ENCODE measurements around the gene C19orf81.

Gene C19orf81

DNA sequence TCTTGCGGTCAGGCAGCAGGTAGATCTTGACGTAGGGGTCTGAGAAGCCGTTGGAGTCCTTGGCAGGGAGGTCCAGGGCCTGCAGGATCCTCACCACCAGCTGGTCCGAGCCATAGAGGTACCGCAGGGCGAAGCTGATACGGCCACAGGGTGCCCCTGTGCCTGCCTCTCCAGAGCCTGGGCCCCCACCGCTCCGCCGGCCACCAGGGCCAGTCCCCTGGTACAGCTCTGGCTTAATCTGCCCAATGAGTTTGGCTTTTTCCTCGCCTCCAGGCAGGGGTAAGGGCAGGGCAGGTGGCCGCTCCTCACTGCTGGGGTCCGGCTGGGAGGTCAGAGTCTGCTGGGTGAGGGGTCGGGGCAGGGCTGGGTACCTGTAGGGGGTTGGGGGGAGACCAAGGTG, 19.4 kb upstream of the C19orf81 start:
- no peak for DNase-seq

- no peak for DNase-seq
Measured at GRCh38 chr19:50632151-50632835, 17.0 kb upstream of the C19orf81 start.

DNA sequence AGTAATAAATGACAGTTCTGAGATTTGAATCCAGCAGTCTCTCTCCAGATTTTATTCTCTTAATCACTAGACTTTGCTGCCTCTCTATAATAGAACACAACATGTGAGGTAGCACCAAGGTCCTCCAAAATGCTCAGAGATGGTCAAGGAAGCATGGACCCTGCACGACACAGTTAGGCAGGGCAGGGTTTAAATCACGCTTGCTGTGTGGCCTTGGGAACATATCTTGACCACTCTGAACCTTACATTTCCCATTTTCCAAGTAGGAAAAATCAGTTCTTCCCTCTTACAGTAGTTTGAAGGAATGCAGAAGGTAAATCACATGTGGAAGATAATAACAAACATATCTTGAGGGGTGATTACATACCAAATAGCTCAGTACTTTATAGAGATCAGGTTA, 15.9 kb upstream of the C19orf81 start:
- DNase-seq: no peak

GRCh38 chr19:50633973-50634372, 15.3 kb upstream of the C19orf81 start:
- no peak for DNase-seq

- no peak for DNase-seq
Measured at GRCh38 chr19:50636317-50637085, 12.7 kb upstream of the C19orf81 start.

- no peak for DNase-seq
Measured at GRCh38 chr19:50638600-50638999, 10.6 kb upstream of the C19orf81 start.

GRCh38 chr19:50639121-50640112, 9.8 kb upstream of the C19orf81 start, which contains the start of gene SYT3:
Gene SYT3 (minus strand): TSS chr19:50639881. CDS start chr19:50637411, 2,470 bp downstream.
- peak; percentile 40 for DNase-seq

DNA sequence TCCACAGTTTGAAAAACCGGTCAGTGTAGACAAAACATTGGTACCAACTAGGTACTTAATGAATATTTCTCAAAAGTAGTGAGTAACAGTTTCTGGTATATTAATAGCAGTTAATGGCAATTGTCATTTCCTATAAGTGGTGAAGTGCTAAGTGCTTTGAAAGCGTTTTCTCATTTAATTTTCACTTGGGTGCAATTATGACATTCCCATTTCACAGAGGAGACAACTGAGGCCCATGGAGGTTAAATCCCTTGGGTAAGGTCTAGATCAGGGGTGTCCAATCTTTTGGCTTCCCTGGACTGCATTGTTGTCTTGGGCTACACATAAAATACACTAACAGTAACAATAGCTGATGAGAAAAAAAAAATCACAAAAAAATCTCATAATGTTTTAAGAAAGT, 8.9 kb upstream of the C19orf81 start:
- no peak for DNase-seq

DNA sequence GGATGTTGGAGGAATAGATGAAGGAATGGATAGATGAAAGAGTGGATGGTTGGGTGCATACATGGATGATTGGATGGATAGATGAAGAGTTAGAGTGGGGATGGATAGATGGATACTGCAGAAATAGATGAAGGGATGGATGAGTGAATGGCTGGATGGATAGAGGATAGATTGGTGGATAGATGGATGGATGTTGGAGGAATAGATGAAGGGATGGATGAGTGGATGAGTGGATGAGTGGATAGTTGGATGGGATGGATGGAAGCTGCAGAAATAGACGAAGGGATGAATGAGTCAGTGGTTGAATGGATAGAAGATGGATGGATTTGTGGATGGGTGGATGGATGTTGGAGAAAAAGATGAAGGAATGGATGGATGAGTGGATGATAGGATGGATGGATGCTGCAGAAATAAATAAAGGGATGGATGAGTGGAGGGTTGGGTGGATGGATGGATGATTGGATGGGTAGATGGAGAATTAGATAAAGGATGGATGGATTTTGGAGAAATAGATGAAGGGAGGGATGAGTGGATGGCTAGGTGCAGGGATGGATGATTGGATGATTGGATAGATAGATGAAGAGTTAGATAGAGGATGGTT, 4.8 kb upstream of the C19orf81 start:
- no peak for DNase-seq

DNA sequence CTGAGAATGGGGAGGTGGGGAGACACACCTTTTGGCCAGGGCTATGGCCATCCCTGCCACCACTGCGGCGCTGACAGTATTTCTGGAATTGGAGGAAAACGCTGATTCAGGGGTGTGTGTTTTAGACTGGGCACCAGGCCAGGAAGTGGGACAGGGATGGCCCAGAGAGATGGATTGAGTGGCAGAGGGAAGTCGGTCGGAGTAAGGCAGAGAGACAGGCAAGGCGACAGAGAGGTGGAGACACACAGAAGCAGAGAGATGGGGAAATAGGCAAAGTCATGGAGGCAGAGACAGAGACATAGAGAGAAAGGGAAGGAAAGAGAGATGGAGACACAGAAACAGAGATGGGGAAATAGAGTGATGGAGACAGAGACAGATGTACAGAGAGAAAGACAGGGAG, 4.1 kb upstream of the C19orf81 start:
- DNase-seq: no peak

DNA sequence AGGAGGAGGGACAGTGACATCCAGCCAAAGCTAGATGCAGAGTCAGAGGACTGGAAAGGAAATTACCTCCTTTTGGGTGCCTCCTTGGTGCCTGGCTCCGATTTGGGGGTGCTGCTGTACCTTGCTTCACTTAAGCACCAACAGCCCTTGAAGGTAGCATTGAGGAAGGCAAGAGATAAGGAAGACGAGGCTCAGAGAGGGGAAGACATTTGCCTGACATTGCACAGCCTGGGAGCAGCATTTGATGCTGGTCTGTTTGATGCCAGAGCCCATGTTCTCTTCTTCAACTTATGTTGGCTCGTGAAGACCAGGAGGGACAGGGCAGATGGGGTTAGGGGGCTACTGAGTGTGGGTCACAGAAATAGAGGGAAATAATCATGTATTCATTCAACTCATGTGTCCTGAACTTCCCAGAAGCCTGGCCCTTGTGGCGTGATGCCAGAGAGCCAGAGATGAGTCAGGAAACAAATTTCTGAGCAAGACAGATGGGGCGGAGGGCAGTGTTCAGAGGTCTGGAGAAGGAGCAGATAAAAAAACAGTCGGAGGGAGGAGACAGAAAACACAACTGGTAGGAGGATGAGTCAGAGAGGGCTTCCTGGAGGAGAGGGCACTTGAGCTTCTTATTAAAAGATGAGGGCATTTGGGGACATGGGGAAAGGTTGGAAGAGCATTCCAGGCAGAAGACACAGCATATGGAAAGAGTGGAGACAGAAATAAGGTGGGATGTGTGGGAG, 3.0 kb upstream of the C19orf81 start:
- DNase-seq: no peak

DNA sequence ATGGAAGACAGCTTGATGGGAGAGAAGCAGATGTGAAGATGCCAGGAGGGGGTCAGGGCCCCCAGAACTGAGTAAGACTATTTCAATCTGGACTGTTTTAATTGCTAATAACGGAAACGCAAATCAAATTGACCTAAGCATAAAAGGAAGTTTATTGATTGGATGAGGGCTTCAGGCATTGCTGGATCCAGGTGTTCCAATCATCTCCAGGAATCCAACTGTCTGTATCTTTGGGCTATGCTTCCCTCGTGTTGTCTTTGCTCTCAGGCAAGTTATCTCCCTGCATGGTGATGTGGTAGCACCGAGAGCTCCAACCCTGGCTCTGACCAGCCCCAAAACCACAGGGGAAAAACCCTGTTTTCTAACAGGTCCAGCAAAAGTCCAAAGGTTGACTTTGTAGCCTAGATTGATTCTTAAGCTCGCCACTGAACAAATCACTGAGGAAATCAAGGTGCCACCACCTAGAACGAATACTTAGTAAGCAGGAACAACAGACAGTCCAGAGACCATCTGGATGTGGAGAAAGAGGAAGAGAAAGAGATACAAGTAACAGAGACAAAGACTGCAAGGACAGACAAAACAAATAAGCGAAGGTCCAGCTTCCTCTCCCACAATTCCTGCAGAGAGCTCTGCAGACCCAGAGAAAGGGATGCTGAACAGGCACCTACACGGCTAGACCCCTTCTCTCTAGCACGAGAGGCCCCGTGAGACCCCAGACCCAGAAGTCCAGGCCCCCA, 1.2 kb upstream of the C19orf81 start:
- no peak for DNase-seq

DNA sequence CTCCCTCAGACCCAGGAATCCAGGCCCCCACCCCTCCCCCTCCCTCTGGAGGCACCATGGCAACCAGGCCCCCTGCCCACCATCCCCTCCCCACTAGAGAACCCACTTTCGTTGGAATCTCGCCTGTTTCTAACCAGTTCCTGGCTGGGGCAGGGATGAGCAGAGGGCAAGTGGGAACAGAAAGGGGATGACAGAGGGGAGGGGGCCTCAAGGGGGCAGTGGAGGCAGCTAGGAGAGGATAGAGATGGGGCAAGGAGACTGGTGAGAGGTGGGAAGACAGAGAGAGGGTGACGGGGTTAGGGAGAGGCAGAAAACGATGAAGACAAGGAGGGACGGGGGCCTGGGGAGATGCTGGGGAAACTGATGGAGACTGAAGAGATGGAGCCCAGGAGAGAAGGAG, 586 bp upstream of the C19orf81 start:
- DNase-seq: no peak

DNA sequence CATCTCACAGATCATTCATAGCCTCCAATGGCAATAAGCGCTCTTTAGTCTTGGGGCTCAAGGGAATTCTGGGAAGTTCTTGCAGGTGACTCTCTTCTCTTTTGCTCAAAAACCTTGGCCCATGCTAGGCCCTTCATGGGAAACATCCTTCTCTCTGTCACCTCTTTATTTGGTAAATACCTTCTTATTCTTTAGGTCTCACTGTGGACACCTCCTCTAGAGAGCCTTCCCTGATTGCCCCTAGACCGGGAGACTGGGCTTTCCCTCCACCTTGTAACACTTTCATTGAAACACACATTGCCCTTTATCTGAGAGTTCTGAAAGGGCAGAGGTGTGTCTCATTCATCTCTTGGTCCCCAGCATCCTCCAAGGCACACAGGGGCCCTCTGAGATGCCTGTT, 1.9 kb downstream of the C19orf81 start:
- DNase-seq: no peak

DNA sequence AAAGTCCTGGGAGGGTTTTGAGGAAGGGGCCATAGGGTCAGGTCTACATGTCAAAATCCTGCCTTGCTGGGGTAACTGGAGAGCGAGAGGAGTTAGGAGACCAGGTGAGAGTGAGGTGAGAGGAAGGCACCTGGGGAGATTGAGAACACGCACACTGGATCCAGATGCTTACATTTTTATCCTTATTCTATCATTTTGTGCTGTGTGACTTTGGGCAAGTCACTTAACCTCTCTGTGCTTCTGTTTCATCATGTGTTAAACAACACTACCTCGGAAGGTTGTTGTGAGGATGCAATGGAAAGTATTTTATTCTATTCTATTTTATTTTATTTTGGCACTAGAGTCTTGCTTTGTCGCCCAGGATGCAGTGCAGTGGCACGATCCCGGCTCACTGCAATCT, 3.5 kb downstream of the C19orf81 start:
- DNase-seq: no peak

DNA sequence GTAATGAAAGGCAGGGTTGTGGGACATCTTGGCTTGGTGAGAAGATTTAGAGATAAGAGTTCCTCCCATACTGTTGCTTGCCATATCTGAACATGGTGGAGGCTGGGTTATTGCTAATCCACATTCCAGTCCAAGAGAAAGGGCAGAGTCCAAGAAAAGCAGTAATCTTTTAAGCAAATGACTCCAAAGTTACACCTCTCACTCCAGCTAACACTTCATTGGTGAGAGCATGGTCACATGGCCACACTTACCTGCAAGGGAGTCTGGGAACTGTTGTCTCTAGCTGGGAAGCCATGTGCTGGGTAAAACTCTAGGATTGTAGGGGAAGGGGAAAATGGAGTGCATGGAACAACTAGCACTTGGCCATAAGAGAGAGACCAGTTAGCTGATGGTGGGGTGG, 5.6 kb downstream of the C19orf81 start:
- DNase-seq: no peak

- DNase-seq: no peak
Measured at GRCh38 chr19:50657222-50657669, 8.0 kb downstream of the C19orf81 start.

GRCh38 chr19:50657712-50658440, 8.6 kb downstream of the C19orf81 start:
- peak; percentile 90 for DNase-seq

- peak; percentile 67 for DNase-seq
Measured at GRCh38 chr19:50658441-50659317, 9.4 kb downstream of the C19orf81 start.
